DOHH2 (cell line): Measurements from ENCODE around the gene SEC24B.

Experiments used
- EZH2phosphoT487 ChIP-seq: fragments of 200-600 bp; sonication (generic); IDR thresholded peaks from 2 replicates; pipeline ENCODE4 v1.6.1; 2017; ENCODE audit warnings: borderline replicate concordance, mild to moderate bottlenecking, antibody characterized with exemption, low read length, moderate library complexity, mixed read lengths
- TF ChIP-seq, protein P1 (sequence below): fragments of 200-600 bp; sonication (generic); IDR thresholded peaks from one replicate; pipeline ENCODE4 v1.5.1; 2014; ENCODE audit warnings: antibody characterized with exemption, mild to moderate bottlenecking, low read depth, low read length; ENCODE audit not compliant: poor library complexity, severe bottlenecking

DNA sequence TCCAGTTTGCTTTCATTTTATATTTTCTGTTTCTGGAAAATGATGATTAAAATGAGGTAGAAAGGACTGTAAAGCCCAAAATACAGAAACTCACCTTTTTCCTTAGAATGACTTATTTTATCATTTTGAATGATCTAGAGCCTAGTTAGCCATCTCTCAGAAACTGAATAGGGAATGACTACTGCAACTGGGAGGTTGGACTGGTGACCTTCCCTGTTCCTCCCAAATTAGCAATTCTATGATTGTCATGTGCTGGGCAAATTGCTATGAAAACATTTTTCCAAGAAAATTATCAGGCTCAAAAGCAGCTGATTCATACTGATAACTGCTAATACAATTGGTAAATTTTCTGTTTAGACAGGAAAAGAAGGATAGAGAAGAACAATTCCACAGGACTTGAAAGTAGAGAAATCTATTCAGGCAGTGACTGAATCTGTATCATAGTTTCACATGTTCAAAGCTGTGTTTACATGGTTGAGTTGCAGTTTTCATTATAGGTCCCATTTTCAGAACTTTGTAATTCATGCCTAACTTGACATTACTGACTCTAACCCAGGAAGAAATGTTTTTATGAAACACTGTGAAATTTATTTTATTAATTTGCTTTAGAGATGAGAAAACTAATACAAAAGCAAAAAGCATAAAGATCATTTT is 43.4 kb upstream of the SEC24B start:
- TF ChIP-seq, protein P1, sequence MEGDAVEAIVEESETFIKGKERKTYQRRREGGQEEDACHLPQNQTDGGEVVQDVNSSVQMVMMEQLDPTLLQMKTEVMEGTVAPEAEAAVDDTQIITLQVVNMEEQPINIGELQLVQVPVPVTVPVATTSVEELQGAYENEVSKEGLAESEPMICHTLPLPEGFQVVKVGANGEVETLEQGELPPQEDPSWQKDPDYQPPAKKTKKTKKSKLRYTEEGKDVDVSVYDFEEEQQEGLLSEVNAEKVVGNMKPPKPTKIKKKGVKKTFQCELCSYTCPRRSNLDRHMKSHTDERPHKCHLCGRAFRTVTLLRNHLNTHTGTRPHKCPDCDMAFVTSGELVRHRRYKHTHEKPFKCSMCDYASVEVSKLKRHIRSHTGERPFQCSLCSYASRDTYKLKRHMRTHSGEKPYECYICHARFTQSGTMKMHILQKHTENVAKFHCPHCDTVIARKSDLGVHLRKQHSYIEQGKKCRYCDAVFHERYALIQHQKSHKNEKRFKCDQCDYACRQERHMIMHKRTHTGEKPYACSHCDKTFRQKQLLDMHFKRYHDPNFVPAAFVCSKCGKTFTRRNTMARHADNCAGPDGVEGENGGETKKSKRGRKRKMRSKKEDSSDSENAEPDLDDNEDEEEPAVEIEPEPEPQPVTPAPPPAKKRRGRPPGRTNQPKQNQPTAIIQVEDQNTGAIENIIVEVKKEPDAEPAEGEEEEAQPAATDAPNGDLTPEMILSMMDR: no peak
- TF ChIP-seq EZH2phosphoT487: no peak
